PC-9 (cell line): ENCODE data around the gene NDST4. TPM values are rescaled to one million over a fixed set of nuclear protein-coding genes. Genes with fewer than 3 reads are reported as not detected.

Experiments used
- BruUV-seq: library from RNA; stranded (reverse); fragments of 400-500 nt; replicated peaks from 2 replicates; lab custom pipeline; 2021; lab: Mats Ljungman, UMichigan
- CTCF ChIA-PET: fragments of 300-600 bp; sonication (Branson Sonifier 250); formaldehyde crosslinking; loops from one replicate; lab custom pipeline; 2022; ENCODE audit warnings: antibody characterized with exemption; lab: Charles Lee
- POLR2A ChIA-PET: fragments of 300-600 bp; sonication (Branson Sonifier 250); formaldehyde crosslinking; loops from one replicate; lab custom pipeline; 2022; ENCODE audit warnings: antibody characterized with exemption; ENCODE audit not compliant: unreplicated experiment; lab: Charles Lee
- DNase-seq, 2 experiments: peaks; one replicate each; pipeline versions ENCODE4 v3.0.0 to v3.0.0-alpha.2; 2015 to 2022; ENCODE audit warnings: mixed read lengths in 1 of 2
- H2AFZ ChIP-seq: fragments of 200-600 bp; sonication (generic); 2 replicates; pipeline ENCODE4 v1.8.1; 2017; ENCODE audit warnings: antibody characterized with exemption
- H3F3A ChIP-seq: fragments of 200-600 bp; sonication (generic); 2 replicates; pipeline ENCODE4 v1.8.1; 2017; ENCODE audit warnings: antibody characterized with exemption, mild to moderate bottlenecking, low read depth; ENCODE audit not compliant: insufficient read depth
- H3K27ac ChIP-seq: fragments of 200-600 bp; sonication (generic); 2 replicates; pipeline ENCODE4 v1.6.1; 2016; ENCODE audit warnings: mixed run types
- H3K27me3 ChIP-seq: fragments of 200-600 bp; sonication (generic); 2 replicates; pipeline ENCODE4 v1.6.1; 2016; ENCODE audit warnings: low read depth, mixed run types; ENCODE audit not compliant: insufficient read depth
- H3K36me3 ChIP-seq: fragments of 200-600 bp; sonication (generic); 2 replicates; pipeline ENCODE4 v1.6.1; 2016; ENCODE audit warnings: low read depth, mixed run types
- H3K4me1 ChIP-seq: fragments of 200-600 bp; sonication (generic); replicated peaks from 2 replicates; pipeline ENCODE4 v1.6.1; 2016; ENCODE audit warnings: mixed run types; ENCODE audit not compliant: insufficient read depth
- H3K4me2 ChIP-seq: fragments of 200-600 bp; sonication (generic); 2 replicates; pipeline ENCODE4 v1.6.1; 2017; ENCODE audit warnings: mixed run types
- H3K4me3 ChIP-seq: fragments of 200-600 bp; sonication (generic); 2 replicates; pipeline ENCODE4 v1.6.1; 2016; ENCODE audit warnings: mixed run types
- H3K79me2 ChIP-seq: fragments of 200-600 bp; sonication (generic); 2 replicates; pipeline ENCODE4 v1.6.1; 2017; ENCODE audit warnings: low read depth, mixed run types
- H3K9me2 ChIP-seq: fragments of 200-600 bp; sonication (generic); 2 replicates; pipeline ENCODE4 v1.8.1; 2017; ENCODE audit warnings: mild to moderate bottlenecking; ENCODE audit not compliant: insufficient read depth
- H3K9me3 ChIP-seq: fragments of 200-600 bp; sonication (generic); 2 replicates; pipeline ENCODE4 v1.8.1; 2016; ENCODE audit warnings: low read depth; ENCODE audit not compliant: insufficient read depth
- H4K20me1 ChIP-seq: fragments of 200-600 bp; sonication (generic); 2 replicates; pipeline ENCODE4 v1.8.1; 2017; ENCODE audit not compliant: insufficient read depth
- CTCF ChIP-seq: fragments of 200-600 bp; sonication (generic); conservative IDR thresholded peaks from 2 replicates; pipeline ENCODE4 v1.6.1; 2017; ENCODE audit warnings: mixed run types, antibody characterized with exemption, mild to moderate bottlenecking, moderate library complexity
- EZH2 ChIP-seq: fragments of 200-600 bp; sonication (generic); IDR thresholded peaks from 2 replicates; pipeline ENCODE4 v1.8.0; 2017; ENCODE audit warnings: antibody characterized with exemption, low read depth
- intact Hi-C: fragments of 100-400 bp; cut with micrococcal nuclease; formaldehyde crosslinking; loops from one replicate; pipeline ENCODE4 v1.10.0; 2022; ENCODE audit not compliant: unreplicated experiment
- total RNA-seq: library from RNA; stranded (reverse); gene quantifications from 2 replicates; pipeline ENCODE4 v1.2.3, GENCODE V29; 2021

The NDST4 gene
- total RNA-seq, 1 experiment from 2014 or later: not detected

GRCh38 chr4:114945616-114946015 is 167.8 kb downstream of the NDST4 start:
- H4K20me1 ChIP-seq: no peaks in the 10 kb centered on the region
- H3K27ac ChIP-seq: no peak overlapping the region
- POLR2A ChIA-PET: no interaction called here
- H3K4me3 ChIP-seq: no peak overlapping the region
- no peaks in the 10 kb centered on the region for H3K9me3 ChIP-seq
- H3K4me1 ChIP-seq: no peaks in the 10 kb centered on the region
- TF ChIP-seq CTCF (no peak), EZH2 (no peak)
- no peak overlapping the region for H2AFZ ChIP-seq
- CTCF ChIA-PET: no interaction called here
- no peak for DNase-seq
- BruUV-seq: no TSS peak
- intact Hi-C loops: no loop called here
- no peaks in the 10 kb centered on the region for H3F3A ChIP-seq
- no peaks in the 10 kb centered on the region for H3K79me2 ChIP-seq
- H3K36me3 ChIP-seq: no peaks in the 10 kb centered on the region
- no peaks in the 10 kb centered on the region for H3K27me3 ChIP-seq
- H3K4me2 ChIP-seq: no peak overlapping the region
- H3K9me2 ChIP-seq: no peaks in the 10 kb centered on the region

GRCh38 chr4:114941503-114941902 is 171.9 kb downstream of the NDST4 start:
- POLR2A ChIA-PET: no interaction called here
- H4K20me1 ChIP-seq: no peaks in the 10 kb centered on the region
- H3K36me3 ChIP-seq: no peaks in the 10 kb centered on the region
- CTCF ChIA-PET: no interaction called here
- H3K9me3 ChIP-seq: no peaks in the 10 kb centered on the region
- no peaks in the 10 kb centered on the region for H3K27me3 ChIP-seq
- no peaks in the 10 kb centered on the region for H3K9me2 ChIP-seq
- no peak overlapping the region for H3K4me3 ChIP-seq
- no peaks in the 10 kb centered on the region for H3K79me2 ChIP-seq
- TF ChIP-seq EZH2 (no peak), CTCF (no peak)
- no peaks in the 10 kb centered on the region for H3K4me1 ChIP-seq
- H2AFZ ChIP-seq: no peak overlapping the region
- H3F3A ChIP-seq: no peaks in the 10 kb centered on the region
- DNase-seq: no peak
- BruUV-seq: no TSS peak
- H3K4me2 ChIP-seq: no peak overlapping the region
- intact Hi-C loops: no loop called here
- H3K27ac ChIP-seq: no peak overlapping the region

DNA sequence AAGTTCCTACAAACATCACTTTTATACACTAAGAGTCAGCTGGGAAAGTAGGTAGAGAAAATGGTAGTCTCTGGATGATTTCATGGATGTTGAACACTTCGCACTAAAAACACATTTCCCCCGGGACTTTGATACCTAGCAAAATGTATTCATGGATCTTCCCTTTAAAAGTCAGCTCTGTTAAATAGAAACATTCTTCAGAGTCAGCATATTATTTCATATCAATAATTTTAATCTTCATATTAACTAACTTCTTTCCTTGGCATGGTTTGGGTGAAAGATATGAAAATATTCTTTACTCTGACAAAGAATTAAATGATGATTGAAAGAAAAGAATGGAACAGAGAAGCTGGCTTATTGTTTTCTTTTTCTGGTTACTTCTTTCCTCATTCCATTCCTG is 185.5 kb downstream of the NDST4 start:
- intact Hi-C loops: no loop called here
- no peak overlapping the region for H3K4me2 ChIP-seq
- no peaks in the 10 kb centered on the region for H3K36me3 ChIP-seq
- no peak overlapping the region for H3K27ac ChIP-seq
- H3F3A ChIP-seq: no peaks in the 10 kb centered on the region
- H3K9me3 ChIP-seq: no peaks in the 10 kb centered on the region
- CTCF ChIA-PET: no interaction called here
- POLR2A ChIA-PET: no interaction called here
- TF ChIP-seq EZH2 (no peak), CTCF (no peak)
- BruUV-seq: no TSS peak
- H2AFZ ChIP-seq: no peak overlapping the region
- no peaks in the 10 kb centered on the region for H4K20me1 ChIP-seq
- no peaks in the 10 kb centered on the region for H3K79me2 ChIP-seq
- H3K27me3 ChIP-seq: no peaks in the 10 kb centered on the region
- H3K9me2 ChIP-seq: no peaks in the 10 kb centered on the region
- no peak overlapping the region for H3K4me3 ChIP-seq
- DNase-seq: no peak
- H3K4me1 ChIP-seq: no peaks in the 10 kb centered on the region
